ENCODE results near the gene PALLD.

DNA sequence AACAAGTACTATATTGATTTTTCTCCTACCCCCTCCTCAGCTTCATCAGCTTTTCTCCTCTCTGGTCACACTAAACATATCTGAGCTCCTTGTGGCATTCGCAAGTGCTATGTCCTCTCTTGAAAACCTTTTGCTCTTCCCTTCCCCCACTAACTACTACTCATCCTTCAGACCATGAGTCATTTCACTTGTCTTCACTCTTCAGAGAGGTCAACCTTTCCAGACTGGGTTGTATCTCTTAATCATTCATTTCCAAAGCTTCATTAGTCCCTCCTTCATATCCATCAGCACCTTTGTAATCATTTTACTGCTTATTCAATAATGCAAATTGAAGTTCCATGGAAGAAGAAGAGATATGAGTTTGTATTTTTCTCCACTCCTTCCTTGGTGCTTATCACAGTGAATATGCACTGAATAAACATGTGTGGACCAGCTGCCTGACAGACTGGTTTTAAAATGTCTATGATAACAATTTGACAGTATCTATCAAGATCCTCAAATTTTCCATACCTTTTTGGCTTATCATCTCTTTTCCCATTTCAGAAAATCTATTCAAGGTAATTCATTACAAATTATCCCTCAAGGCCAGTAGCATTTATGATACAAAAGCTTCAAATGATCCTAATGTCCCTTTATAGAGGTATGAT, 45.0 kb upstream of the PALLD start:
- TF ChIP-seq EZH2phosphoT487 (IDR thresholded peaks at IDR 0.05; ENCODE audit: insufficient read depth, low read depth) (no peak), EZH2 (IDR thresholded peaks at IDR 0.05; ENCODE audit: insufficient read depth, poor library complexity, severe bottlenecking) (no peak)

Measured in GM23248 (cell line).